Astrocyte of the hippocampus (primary cell): ENCODE measurements around the gene DGKI.

Source experiments
- DNase-seq: peaks from one replicate; pipeline ENCODE4 v3.0.0; 2011; ENCODE audit warnings: low read depth, low spot score

The DGKI gene

DNA sequence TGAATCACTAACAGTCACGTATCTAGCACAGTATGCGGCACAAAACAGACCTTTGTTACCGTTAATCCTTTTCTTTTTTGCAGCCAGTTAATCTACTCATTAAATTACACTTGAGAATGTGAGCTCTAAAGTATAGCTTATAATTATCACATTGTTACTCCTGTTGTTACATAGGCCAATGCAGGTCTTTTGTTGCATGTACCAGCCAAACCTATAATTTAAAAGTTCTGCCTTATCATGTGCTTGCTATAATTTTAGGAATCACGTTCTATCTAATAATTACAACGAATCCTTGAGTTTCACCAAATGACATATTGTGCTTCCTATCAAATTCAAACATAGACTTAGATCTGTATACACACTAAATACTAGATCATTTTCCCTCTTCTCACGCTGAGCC lies 245.1 kb downstream of the DGKI start:
- DNase-seq = no peak

DNA sequence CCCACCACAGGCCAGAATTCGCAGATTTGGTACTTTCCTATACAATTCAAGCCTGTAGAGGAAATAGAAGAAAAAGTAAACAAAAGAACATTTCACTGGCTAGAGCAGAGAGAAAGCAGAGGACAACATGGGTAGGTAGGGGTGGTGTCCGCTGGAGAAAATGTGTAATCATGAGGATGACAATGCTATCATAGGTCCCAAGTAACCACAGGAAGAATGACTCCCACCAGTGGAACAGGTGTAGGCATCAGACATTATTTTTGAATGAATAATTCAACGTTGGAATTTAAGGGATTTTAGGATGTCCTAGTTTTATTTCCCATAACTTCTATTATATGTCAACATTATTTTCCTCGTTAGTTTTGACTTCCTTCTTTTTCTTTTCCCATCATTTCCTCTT lies 248.9 kb downstream of the DGKI start:
- no peak for DNase-seq

DNA sequence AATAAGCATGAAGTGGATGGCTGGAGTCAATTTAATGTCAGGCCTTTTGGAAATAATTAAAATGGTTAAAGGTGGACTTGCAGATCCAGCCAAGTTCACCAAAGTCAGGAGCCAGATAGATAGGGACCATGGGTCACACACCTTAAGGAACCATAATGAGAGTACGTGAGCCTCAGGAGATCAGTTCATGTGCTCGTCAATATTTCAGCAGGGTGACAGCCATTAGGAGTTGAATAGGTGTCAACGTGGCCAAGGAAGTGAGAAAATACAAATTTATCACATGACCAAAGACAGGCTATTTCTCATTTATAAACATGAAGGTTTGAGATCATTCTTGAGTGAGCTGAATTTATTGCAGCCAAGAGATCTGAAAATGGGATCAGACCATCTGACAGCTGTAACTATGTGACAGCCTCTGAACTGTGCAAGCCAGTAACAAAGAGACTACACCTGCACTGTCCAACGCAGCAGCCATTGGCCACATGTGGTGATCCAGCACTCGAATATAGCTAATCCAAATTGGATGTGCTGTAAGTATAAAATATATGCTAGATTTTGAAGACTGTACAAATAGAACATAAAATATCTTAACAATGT lies 253.6 kb downstream of the DGKI start:
- no peak for DNase-seq

DNA sequence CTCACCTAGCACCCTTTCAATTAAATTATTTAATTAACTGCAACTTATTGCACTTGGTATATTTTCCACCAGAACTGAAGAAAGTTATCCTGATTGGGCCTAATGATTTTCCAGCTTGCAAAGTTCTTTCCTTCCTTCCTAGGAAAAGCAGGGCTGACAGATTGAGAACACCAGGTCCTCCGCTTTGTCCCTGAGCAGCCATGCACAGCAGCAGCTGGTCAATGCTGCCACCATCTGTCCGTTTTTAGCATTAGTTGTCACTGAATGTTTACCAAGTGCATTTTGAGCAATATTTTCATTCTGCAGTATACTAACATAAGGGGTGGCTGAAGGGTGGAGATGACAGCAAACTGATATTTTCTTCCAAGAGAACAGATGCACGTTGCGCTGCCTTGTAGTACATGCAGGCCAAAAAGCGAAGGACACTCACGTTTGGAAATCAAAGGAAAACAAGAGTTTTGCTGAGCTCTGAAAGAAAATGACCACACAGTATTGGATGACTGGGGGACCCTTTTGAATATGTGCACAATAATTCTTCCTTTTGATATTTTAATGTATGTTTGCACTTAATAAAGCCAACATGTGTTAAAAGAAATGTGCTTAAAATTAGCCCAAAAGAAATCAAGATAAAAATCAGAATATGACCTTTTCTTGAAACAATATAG lies 254.4 kb downstream of the DGKI start:
- DNase-seq = peak; percentile 89

DNA sequence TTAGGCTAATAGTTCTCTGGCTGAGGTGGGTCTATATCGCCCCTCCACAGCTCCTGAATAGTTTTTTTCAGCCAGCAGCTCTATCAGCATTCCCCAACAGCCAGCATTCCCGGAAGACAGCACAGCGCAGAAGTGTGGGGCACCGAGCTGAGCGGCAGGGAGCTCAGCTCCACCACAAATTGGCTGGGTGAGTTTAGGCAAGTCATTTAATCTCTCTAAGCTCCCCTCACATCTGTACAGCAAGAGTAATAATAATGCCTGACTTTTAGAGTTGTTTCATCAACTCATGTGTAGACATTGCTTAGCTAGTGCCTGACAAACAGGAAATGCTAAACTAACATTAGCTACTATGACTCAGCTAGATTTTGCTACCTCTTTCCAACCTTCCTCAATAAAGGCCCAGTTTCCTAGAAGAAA lies 255.3 kb downstream of the DGKI start:
- peak; percentile 59 for DNase-seq

DNA sequence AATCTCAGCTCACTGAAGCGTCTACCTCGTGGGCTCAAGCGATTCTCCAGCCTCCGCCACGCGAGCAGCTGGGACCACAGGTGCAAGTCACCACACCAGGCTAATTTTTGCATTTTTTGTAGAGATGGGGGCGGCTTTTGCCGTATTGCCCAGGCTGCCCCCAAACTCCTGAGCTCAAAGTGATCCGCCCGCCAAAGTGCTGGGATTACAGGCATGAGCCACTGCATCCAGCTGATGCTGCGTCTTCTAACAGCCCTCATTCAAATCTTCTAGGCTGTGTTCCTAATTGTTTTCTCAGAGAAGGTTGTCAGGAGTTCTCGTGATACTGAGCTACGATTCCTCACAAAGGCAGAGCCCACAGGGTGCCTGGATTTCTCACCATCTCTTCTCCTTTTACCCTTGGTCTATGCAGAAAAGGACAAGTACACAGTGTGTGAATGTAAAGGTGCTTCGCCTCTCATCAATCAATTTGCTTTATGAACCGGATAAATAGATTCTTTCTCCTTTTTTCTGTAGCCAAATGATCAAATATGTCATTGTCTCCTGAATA lies 255.9 kb downstream of the DGKI start:
- no peak for DNase-seq

DNA sequence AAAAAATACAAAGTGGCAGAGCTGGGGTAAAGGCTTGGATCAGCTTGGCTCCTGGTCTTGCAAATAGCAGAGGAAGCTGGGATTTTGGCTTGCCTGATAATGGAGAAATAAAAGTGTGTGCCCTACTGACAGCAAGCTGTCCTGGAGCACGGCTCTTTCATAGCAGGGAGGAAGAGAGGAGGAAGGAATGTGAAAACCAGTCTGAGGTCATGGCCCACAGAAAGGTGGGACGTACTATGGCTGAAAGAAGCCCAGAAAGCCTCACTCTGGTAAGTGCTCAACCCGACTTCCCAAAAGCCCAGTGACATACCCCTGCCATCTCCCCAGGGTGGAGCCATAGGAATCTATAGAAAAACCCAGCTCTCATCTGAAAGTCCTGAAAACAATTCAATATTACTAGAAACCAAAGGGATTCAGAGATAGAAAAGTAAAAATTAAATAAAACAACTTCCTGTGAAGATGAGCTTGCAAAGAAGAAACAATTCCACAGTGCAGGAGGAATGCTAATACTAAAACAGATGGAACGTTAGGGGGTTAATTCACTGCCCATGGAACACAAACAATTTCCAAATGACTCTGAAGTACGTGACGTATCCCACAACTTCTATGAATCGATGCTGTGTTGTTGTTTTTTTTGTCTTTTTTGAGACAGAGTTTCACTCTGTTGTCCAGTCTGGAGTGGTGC lies 256.6 kb downstream of the DGKI start:
- DNase-seq = no peak

DNA sequence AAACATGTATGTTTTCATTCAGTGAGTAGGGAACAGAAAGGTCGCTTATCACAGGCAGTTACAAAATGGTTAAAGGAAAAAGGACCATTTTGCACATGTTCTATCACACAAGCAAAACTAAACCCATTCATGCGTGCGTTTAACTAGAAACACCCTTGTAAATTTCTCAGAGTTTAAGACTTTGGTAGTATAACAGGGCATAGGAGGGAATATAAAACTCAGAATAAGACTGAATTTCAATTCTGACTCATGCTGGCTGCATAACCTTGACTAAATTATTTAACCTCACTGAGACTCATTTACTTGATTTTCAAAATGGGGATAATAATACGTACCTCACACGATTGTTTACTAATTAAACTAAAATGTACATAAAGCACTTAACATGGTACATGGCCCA lies 259.4 kb downstream of the DGKI start:
- no peak for DNase-seq

DNA sequence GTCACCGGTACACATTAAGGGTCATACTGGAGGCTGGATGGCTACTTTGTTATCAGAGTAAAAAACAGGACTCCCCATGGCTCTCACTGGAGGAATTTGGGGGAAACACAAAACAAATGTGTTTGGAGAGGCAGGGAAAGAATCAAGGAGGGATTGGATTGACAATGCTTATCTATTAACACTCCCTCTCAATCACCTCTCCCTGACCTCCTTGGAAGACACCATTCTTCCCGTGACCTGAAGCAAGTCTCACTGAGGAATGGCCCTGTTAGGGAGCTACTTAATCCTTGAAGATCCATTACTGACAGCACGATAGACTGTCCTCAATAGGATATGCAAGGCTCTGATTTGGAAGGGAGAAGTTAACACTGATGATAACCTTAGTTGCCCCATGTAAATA lies 261.2 kb downstream of the DGKI start:
- no peak for DNase-seq

DNA sequence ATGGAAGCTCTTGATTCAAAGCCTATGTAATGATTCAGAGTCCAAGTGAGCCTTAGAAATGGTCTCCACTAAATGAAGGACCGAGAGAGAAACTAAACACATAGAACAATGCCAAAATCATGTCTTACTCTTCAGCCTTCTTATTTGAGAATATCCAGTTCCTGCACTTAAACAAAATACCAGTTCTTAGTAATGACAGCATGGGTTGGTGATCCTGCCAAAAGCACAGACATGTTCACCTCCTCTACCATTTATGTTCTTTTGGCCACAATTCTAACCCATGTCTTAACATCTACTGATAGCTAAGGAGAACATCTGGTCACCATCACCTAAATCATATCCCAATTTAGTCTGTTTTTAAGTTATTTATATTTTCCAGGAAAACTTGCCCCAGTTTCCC lies 263.6 kb downstream of the DGKI start:
- no peak for DNase-seq

DNA sequence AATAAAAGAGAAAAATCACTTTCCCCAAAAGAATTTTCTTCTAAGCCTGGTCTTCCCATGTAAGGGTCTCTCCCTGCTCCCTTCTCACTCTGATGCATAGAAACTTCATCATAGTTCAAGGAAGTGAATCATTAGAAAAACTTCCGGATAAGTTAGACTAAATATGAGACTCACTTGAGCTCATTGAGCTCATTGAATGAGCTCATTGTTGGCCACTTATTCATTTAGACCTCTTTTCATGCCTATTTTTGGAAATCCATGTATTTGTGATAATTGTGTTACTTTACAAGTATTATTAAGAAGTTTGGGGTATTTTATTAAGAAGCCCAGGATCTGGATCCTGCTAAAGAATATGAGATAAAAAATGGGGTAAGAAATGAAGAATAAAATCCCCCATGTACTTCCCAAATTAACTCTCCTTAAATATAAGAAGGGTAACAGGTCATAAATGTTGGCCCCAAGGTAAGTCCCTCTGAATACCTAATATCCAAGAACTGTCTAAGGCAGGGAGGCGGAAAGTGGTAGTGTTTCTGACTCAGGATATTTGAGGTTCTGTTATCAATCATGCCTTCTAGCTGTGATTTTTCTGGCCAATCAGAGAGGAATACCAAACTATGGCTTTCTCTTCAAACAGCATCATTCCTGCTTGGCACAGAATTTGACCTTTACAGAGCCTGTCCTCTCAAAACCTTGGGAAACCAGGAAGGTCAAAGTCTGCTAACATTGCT lies 266.7 kb downstream of the DGKI start:
- DNase-seq = peak; percentile 78

DNA sequence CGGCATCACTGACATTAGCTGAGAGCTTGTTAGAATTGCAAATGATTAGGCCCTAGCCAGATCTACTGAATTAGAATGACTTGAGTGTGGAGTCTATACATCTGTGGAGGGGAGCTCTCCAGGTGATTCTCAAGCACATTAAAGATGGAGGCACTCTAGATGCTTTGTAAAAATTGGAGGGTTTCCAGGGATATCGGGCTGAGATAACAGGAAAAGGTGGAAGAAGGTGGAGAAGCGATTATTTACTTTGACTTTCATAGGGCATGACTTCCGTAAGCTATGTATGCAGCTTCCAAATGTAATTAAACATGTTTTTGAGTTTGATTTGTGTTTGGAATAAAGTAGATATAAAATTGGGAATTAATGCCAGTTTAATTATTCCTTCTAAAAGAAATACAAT lies 268.2 kb downstream of the DGKI start:
- no peak for DNase-seq

DNA sequence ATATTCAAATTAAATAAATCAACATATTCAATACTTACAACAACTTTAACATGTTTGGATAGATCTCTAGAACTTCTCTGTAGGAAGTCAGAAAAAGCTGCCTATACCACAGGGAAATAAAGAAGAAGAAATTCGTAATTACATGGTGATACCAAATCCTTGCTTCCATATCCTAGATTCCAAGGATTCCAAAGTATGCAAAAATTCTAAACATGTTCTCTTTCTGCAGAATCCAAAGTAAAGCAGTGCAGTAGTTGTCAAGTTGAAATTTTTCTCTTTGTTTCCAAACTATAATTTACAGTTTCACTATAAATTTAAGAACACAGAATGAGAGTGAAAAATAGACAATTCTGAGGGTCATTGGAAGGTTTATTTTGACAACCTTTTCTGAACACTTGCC lies 269.6 kb downstream of the DGKI start:
- no peak for DNase-seq

DNA sequence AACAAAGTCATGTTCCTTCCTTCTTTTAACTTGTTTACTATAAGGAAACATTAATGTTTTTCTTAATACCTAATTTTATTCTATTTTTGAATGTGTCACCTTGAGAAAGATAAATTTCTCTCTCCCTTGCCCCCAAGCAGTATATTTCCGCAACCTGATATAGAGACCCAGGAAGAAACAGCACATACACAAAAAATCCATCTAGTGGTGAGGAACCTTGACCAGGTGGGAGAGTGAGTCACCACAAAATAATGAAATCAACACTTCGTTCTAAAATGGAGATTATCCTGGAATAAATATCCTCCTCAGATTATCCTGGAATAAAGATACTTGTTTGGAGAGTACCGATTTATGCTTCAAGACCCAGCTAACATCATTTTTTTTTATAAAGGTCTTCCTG lies 270.3 kb downstream of the DGKI start:
- DNase-seq = no peak

DNA sequence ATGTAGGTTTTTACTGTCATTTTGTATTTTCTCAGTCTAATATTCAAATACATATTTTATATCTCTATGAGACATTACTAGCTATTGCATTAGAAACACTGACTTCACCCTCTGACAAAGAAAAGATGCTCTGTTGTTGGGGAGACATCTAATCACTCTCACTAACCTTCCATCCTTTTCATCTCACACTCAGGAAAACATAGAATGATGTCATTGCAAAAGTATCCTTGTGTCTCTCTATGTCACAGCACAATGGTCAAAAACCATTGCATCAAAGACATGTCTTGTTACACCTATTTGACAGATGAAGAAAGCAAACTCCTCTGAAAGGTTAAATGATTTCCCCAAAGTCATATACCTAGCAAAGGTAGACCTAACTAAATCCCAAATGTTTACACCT lies 272.0 kb downstream of the DGKI start:
- no peak for DNase-seq

DNA sequence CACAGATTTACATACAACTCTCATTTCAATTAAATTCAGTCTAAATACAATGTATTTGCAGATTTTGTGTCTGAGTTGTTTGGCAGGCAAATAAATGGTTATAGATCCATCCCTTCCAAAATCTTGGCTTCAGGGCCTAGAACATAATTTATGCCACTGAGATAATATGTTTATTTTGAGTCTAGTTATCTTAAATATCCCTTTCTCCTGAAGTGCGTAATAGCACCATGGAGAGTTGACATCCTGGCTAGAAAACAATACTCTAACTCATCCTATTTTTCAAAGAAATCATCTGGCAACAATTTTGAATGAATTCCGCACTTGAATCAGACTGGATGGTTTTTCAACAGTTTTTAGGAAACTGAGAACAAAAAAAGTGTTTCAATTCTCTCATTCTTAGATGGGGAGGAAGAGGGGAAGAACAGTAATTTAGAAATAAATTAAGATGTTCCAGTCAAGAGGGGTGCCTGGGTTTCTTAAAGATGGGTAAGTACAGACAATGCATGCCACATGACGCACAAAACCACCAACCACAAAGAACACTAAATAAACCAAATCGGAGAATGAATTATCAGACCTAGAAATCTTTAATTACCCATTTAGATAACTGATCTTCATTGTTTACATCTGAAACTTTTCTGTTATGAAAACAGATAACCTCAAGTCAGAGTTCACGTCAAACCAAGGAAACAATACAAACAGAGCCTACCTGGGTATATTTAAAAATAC lies 274.6 kb downstream of the DGKI start:
- DNase-seq = no peak

DNA sequence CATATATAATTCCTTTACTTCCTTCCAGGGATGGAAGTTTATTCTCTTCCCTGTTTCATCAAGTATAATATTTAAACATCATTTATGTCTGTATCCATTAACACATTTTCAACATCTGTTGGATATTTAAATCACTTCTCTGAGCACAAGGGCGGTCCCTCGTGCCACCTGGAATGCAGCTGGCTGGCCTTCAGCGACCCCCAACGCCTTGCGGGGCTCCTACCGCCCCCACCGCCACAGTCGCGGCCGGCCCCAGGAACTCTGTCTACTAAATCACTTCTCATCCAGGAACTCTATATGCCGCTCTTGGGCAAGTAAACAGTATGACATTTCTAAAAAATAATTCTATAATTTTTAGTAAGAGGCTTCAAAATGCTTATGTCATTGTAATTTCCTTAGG lies 282.1 kb downstream of the DGKI start:
- no peak for DNase-seq

DNA sequence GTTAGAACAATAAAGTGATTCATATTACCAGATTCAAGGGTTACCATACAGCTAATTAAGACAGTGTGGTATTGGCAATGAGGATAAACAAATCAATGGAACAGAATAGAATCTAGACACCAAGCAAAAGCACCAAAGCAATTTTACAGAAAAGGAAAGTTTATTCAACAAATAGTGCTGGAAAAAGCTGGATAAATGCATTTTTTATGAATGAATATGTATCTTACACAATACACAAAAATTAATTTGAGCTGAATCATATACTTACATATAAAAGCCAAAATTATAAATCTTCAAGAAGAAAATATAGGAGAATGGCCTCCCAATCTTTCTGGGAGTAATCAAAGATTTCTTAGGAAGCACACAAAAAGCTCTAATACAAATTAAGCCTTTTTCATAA lies 282.8 kb downstream of the DGKI start:
- no peak for DNase-seq

DNA sequence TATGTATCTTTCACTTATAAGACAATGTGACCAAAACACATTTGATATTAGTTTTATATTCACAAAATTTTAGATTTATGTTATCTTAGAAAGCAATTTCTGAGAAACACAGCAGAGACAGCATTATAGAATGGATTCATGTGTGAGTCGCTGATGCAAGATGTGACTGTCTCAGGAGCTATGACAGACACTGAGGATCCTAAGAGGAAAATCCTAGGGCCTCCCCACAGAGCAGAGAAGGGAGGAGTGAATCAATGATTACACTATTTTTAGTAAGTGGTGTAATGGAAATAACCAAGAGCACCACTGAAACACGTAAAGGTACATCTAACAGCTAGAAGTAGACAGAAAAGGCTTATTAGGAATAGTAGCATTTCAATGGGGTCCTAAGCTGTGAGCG lies 299.3 kb downstream of the DGKI start:
- no peak for DNase-seq

DNA sequence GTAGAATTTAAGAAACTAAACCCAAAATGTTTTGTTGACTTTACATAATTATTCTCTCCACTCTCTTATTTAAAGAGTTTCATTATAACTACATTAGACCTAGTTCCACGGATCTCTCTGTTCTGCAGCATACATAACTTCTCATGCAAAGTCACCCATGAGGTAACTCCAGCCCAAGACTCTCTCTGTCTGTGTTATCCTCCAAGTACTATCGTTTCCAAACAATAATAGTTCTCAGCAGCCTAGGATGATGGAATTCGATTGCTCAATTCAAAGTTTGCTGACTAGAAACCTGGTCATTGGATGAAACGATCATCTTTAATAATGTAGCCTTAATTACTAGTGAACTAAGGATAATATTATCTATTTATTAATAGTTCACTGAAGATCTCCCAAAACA lies 300.1 kb downstream of the DGKI start:
- no peak for DNase-seq

DNA sequence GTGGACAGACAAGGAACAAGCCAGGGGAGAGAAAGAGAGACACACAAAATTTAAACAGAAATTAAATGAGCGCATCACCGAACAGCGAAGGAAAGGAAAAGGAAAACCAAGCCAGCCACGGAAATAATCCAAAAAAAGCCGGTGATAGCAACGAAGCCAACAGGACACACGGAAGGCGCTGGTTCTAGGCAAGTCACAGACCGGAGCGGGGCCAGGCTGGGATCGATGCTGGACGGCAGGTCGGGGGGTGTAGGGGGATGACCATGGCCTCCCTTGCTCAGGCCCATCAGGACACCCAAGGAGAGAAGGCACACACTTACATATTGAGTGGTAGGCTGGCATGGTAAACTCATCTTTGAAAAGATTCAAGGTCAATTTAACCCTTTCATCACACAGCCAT lies 300.8 kb downstream of the DGKI start:
- DNase-seq = no peak
